Measurements from ENCODE around the gene WDR18.

WDR18 gene, protein sequence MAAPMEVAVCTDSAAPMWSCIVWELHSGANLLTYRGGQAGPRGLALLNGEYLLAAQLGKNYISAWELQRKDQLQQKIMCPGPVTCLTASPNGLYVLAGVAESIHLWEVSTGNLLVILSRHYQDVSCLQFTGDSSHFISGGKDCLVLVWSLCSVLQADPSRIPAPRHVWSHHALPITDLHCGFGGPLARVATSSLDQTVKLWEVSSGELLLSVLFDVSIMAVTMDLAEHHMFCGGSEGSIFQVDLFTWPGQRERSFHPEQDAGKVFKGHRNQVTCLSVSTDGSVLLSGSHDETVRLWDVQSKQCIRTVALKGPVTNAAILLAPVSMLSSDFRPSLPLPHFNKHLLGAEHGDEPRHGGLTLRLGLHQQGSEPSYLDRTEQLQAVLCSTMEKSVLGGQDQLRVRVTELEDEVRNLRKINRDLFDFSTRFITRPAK

DNA sequence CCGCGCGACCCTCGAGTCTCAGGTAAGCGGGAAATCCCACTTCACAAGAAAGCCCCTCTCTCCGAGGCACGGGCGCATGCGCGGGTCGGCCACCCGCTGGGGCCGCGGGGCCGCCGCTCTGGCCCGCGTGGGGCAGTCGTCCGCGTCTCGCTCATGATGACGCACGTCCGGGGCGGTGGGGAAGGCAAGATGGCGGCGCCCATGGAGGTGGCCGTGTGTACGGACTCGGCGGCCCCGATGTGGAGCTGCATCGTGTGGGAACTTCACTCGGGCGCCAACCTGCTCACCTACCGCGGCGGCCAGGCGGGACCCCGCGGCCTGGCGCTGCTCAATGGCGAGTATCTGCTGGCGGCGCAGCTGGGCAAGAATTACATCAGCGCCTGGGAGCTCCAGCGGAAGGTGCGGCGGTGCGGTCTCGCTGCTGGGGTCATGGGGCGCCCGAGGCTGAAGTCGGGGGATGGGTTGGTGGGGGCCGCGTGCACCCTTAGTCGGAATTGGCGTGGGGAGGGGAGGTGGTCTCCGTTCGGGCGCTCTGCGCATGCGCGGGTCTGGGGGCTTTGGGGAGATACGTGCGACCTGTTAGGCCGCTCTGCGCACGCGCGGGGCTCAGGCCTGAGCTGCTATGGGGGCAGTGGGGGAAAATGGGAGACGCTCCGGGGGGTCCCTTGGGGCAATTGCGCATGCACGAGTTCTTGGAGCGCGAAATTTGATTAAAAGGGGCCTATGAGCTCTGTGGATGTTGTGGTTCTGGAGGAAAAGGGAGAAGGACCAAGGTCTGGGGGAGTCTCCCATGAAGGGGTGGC, at the start of gene WDR18:
Gene WDR18 (plus strand): TSS at position 181 of the 803 bp plus-strand sequence. CDS start 9 bp downstream, at position 190.
- peak; percentile 86 for DNase-seq (ENCODE audit: low read depth)

DNA sequence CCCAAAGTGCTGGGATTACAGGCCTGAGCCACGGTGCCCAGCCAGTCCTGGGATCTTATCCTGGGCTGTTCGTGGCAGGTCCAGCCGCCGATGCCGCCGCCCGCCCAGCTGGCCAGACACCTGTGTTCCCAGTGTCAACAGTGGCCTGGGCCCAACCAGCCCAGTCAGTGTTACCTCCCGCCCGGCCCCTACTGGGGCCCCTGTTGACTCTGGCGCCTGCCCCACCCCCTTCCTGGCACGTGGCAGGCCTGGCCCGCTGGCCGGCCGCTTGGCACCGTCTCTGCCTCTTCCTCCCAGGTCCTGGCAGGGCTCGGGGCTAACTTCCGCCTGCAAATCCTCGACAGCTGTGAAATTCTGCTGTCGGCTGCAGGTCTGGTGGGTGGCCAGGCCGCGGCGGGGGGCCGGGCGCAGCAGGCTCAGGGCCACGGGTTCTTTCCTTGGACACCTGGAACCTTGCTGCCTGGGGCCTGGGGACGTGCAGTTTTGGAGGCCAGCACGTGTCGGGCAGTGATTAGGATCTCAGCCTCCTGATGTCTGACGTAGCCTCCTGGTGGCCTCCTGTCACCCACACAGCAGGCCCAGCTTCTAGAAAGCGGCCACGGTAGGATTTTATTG, 49.2 kb upstream of the WDR18 start:
- no peak for DNase-seq (ENCODE audit: low read depth)

DNA sequence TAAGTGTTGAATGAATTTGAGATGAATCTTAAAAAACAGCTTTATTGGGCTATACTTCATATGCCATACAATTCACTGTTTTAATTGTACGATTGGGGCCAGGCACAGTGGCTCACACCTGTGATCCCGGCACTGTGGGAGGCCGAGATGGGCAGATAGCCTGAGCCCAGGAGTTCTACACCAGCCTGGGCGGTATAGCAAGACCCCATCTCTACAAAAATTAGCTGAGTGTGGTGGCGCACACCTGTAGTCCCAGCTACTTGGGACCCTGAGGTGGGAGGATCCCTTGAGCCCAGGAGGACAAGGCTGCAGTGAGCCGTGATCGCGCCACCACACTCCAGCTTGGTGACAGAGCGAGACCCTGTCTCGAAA, 48.0 kb upstream of the WDR18 start:
- no peak for DNase-seq (ENCODE audit: low read depth)

DNA sequence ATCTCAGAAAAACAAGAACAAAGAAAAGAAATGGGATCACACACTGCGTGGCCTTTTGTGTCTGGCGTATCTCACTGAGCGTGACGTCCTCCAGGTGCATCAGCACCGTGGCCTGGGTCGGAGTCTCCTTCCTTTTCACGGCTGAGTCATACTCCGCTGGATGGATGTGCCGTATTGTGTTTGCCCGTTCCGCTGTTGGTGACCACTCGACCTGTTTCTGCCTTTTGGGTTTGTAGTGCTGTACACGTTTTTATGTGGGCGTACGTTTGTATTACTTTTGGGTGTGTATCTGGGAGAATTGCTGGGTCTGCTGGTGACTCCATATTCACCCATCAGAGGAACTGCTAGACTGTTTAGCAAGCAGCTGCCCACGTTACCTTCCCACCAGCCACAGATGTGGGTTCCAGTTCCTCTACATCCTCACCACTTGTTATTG, 46.9 kb upstream of the WDR18 start:
- no peak for DNase-seq (ENCODE audit: low read depth)

DNA sequence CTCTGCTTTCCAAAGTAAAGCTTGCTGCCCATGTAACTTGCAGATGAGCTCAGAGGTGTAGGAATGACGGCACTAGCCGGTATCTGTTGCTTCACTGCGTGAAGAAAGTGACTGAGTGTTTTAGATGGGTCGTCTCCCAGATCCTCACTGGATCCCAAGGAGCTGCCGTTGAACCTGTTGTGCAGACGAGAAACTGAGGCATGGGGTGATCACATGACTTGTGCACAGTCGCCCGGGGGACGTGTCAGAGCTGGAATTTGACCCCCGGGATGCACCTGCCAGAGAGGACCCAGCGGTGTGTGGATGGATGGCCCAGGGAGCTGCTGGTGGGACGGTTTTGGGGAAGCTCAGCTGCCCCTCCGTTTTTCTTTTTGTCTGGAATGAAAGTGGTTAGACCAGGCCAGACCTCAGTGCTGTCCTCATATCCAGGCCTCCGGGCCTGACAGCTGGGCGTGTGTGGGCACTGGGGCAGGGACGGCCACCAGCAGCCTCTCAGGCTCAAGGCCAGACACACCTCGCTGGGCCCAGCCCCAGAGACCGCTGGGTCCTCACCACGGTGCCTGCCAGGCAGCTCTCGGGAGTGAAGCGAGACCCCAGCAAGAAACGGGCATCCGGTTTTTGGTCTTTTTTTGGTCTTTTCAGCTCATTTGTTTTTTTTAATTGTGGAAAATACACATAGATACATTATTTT, 45.8 kb upstream of the WDR18 start:
- no peak for DNase-seq (ENCODE audit: low read depth)

DNA sequence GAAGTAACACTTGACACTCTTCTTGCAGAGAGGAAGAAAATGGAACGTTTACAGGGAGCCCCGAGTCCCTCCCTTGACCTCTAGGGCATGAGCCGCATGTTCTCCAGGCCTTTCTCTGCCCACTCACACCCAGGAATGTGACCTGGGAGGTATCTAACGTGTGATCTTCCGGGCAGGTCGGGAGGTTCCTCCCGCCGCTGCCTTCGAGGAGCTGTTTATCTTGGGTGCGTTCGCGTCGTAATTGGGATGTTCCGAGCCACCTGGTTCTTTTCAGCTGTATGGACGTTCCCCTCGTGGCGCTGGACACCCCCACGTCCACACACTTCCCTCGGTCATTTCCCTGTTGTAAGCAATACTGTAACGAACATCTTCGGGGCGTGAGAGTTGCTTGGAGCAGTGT, 44.7 kb upstream of the WDR18 start:
- no peak for DNase-seq (ENCODE audit: low read depth)

DNA sequence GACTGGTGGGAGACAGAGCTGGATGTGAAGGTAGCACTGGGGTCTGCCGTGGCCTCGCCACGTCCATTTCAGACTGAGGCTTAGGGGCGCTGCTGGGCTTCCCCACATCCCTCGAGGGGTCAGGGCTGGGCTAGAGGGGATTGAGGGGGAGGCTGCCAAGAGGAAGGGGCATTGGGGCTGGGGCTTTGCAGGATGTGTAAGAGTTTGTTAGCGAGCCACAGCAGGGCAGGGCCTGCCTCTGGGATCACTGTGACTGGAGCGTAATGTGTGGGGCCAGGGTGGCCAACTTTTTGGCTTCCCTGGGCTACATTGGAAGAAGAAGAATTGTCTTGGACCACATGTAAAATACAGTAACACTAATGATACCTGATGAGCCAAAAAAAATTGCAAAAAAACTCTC, 44.2 kb upstream of the WDR18 start:
- DNase-seq (ENCODE audit: low read depth): no peak

DNA sequence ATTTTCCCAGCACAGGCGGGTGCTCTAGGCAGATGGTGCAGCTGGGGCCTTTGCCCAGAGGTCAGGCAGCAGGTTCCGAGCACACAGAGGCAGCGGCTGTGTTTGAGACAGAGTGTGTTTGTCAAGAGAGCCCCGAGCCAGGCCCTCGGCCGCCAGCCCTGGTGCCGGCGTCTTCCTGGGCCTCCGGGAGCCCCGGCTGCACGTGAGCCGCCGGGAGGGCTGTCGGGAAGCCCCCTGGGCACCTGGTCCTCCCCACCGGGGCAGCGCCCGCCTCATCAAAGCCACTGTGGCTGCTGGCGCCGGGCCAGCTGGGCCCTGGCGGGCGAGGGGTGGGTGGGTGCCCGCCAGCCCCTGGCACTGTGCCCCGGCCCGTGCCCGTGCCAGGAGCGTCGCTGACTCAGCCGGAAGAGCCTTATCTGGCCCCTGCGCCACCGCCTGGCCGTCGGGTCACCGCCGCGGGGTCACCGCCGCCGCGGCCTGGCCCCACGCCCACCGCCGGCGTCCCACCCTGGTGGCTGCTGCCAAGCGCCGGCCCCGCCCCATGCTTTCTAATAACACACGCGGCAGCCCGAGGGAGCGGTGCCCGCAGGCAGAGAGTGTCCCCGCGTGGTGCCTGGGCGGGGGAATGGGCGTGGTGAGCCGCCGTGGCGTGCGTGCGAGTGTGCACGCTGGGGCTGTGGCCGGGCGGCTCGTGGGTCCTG, 43.4 kb upstream of the WDR18 start:
- peak; percentile 48 for DNase-seq (ENCODE audit: low read depth)

DNA sequence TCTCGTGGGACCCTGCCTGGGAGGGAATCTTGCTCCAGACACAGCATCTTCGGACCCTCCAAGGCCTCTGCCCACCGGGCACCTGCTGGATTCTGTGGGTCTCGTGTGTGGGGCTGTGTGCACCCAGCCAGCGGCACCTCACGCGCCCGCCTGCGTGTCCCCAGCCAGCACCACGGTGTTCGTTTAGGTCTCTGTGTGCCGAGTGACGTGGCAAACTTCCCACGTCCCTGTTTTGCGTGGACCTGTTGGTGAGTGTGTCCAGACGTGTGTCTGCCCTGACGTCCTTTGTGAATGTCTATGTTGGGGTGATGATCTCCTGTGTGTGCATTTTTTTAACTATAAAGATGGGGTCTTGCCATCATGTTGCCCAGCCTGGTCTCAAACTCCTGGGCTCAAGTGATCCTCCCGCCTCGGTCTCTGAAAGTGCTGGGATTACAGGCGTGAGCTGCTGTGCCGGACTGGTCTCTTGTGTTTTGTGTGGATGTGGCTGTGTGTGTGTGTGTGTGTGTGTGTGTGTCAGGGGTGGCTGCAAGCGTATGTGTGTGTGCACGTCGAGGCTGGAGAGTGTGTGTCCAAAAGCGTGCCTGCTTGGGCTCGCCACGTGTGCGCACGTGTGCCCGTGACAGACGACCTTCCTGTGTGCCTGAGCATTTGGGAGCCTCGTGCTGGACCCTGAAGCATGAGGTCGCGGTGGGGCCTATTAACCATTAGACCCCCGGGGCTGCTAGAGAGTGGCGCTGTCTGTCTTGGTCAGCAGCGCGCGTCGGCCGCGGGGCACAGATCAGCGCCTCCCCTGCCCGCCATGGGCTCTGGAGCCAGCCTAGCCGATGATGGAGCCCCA, 42.6 kb upstream of the WDR18 start:
- no peak for DNase-seq (ENCODE audit: low read depth)

DNA sequence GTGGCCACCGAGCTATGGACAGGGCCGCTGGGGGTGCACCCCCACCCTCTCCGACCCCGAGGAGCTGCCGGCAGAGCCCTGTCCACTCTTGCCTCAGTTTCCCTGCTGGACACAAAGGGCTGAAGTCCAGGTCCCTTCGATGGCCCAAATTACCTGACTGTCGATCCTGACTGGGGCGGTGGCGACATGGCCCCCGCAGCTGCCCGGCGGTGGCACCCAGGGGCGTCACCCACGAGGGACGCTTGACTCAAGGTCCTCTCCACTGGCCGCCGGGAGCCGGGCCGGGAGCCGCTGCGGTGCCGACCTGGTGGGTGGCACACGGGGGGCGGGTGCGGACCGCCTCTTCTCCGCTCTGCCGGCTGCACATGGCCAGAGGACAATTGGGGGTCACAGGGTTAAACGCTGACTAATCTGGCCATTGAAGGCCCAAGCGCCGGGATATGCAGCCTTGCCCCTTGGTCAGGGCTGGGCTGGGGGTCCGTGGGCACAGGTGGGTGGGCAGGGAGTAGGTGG, 42.0 kb upstream of the WDR18 start:
- DNase-seq (ENCODE audit: low read depth): no peak

DNA sequence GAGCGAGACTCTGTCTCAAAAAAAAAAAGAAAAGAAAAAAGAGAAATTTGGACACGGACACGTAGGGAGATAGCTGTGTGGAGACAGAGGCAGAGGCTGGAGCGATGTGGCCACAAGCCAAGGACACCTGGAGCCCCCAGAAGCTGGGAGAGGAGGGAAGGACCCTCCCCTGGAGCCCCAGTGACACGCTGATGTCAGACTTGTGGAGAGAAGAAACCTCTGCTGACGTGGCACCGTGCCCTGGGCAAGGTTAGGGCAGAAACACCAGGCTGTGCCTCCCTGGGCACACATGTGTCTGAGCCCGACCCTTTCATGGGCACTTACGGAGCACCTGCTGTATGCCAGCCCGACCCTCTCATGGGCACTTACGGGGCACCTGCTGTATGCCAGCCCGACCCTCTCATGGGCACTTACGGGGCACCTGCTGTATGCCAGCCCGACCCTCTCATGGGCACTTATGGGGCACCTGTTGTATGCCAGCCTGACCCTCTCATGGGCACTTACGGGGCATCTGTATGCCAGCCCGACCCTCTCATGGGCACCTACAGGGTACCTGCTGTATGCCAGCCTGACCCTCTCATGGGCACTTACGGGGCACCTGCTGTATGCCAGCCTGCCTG, 40.5 kb upstream of the WDR18 start:
- no peak for DNase-seq (ENCODE audit: low read depth)

DNA sequence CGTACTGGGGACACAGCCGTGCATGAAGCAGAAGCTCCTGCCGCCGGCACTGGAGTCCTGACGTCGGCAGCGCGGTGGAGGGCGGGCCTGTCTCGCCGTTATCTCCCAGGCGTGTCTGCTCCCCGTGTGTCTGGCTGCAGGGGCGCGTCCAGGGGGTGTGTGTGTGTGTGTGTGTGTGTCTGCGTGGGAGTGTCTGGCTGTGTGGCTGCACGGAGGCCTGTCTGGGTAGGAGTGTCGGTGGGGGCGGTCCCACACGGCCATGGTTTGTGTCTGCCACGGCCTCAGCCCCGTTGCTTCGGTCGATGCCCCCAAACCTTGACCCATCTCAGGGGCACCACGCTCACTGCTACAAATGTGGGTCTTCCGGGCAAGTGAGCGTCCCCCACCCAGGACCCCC, 40.0 kb upstream of the WDR18 start:
- no peak for DNase-seq (ENCODE audit: low read depth)

DNA sequence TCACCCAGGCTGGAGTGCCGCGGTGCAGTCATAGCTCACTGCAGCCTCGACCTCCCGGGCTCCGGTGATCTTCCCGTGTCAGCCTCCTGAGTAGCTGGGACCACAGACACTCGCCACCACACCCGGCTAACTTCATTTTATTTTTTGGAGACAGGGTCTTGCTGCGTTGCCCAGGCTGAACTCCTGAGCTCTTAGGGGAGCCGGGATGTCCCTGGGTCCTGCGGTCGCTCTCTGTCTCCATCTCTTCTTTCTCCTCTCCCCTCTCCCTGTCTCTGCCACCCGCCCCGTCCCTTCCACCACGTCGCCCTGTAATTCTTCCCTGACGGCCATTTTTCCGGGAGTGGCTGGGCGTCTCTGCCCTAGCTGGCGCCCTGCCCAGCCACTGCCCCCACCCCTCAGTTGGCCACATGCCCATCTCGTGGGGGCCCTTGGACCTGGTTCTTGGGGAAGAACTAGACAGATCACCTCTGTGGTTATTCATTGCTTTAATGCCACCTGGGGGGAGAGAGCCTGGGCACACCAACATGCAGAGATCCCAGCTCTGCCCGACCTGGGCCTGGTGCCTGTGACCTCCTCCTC, 39.4 kb upstream of the WDR18 start:
- DNase-seq (ENCODE audit: low read depth): no peak

DNA sequence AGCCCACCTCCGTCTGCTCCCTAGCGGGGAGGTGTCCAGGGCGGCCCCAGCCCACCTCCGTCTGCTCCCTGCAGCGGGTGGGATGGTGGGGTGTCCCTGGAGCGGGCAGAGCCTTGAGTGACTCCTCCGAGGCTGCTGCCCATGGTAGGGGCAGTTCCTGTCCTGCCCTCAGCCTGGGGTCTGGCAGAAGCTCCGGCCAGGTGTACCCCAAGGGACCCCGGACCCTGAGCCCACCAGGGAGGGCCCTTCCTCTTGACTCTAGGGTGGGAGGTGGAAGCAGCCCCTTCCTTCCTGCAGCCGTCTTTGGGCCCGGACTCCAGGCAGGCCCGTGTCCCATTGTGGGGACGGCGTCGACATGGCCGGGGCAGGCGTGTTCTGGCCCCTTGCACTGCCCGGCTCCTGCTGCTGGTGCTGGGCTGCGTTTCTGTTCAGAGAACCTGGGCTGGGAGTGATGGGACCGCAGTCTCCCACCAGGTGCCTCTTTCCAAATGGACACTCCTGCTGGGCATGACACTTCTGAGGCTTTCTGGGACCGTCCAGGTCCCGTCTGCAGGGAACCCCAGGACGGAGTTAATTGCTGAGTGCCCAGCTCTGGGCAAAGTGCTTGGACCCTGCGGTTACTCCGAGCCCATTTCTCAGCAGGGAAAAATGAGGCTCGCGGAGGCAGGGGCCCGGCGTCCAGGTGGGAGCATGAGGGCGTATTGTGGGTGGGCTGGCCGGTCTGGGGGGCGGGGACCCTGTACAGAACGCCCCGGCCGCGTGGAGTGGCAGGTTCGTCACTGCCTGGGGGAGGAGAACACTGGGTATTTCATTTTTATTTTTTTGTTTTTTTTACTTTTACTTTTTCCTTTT, 38.5 kb upstream of the WDR18 start:
- DNase-seq (ENCODE audit: low read depth): no peak

DNA sequence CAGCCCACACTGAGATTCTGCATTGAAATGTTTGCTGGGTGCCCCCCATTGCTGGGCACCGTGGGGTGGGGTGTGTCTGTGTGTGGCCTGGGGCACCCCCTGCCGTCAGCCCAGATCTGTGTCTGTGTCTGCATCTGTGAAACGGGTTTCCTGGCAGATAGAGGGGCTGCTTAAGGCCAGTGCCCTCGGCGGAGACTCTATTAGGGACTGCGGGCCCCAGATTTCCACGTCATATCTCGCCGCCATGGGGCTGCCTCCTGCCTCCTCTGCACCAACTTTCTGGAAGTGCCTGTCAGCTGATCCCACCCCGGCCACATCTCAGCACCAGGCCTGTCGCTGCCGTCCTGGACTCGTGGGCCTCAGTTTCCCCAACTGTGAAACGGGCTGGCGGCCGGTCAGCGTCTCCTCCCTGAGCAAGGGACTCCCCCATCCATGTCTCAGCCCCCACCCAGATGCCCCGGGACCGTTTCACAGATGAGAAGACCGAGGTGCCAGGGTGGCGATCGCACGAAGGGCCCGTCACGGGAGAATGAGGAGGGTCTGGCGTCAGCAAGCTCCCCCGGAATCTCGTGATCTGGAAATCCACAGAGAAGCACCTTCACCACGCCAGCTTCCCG, 36.9 kb upstream of the WDR18 start:
- DNase-seq (ENCODE audit: low read depth): no peak

DNA sequence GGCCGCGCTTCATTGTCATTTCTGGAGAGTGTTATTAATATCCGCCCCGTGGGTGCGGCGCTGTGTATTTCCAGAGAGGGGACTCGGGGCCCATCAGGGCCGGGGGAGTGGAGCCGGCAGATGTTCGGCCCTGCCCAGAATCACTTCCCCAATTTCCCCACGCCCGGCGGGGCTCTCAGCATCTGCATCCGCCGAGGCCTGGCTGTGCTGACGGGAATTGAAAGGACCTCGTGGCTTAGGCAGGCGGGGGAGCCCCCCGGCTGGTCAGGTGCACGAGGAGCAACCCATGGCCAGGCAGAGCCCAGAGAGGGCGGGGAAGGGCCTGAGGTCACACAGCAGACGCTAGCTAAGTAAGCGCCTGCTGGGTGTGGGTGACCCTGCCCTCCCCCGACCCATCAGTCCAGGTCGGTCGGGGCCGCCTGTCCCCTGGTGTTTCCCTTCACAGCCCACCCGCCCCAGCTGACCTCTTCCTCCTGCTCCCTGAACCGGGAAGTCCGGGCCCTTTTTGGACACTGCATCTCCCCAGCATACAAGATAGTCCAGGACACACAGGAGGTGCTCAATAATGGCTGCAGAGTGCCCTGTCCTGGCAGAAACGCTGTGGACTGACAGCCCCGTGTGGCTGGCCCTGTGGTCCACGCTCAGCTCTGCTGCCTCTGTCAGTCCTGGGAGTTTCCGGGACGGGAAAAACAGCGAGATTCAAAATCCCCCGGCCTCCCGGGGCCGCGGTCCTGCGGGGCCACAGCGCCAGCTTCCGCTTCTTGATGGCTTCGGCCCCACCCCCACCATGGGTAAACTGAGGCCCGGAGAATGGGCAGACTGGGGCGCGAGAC, 36.2 kb upstream of the WDR18 start:
- DNase-seq (ENCODE audit: low read depth): no peak

DNA sequence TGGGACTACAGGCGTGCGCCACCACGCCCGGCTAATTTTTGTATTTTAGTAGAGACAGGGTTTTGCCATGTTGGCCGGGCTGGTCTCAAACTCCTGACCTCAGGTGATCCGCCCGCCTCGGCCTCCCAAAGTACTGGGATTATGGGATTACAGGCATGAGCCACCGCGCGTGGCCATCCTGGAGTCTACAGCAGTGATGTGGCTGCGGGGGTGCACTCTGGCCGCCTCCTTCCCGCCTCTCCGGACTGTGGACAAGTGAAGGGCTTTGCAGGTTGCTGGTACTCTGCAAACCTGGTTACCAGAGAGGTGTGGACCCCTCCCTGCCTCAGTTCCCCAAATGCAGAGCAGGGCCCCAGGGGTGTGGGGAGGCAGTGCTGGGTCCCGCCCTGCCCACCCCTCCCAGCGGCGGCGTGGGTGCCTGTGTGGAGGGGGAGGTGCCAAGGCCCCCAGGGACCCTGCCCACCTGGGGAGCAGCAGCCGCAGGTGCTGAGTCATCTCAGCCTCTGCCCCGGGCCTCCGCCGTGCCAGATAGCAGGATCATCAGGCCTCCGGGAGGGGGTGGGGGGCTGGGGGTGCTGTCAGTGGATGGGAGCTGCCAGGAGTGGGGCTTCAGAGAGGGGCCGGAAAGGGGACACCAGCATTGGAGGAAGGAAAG, 35.2 kb upstream of the WDR18 start:
- no peak for DNase-seq (ENCODE audit: low read depth)
